Erythroblast (primary cell): ENCODE data around the gene AOPEP.

Experiments used
- GATA1 ChIP-seq: IDR thresholded peaks from 2 replicates; pipeline ENCODE4 v1.6.1; 2011; ENCODE audit warnings: low read depth, mild to moderate bottlenecking, control low read depth, low read length, moderate library complexity
- POLR2A ChIP-seq: IDR thresholded peaks from 2 replicates; pipeline ENCODE4 v1.6.1; 2011; ENCODE audit warnings: mild to moderate bottlenecking, low read length

DNA sequence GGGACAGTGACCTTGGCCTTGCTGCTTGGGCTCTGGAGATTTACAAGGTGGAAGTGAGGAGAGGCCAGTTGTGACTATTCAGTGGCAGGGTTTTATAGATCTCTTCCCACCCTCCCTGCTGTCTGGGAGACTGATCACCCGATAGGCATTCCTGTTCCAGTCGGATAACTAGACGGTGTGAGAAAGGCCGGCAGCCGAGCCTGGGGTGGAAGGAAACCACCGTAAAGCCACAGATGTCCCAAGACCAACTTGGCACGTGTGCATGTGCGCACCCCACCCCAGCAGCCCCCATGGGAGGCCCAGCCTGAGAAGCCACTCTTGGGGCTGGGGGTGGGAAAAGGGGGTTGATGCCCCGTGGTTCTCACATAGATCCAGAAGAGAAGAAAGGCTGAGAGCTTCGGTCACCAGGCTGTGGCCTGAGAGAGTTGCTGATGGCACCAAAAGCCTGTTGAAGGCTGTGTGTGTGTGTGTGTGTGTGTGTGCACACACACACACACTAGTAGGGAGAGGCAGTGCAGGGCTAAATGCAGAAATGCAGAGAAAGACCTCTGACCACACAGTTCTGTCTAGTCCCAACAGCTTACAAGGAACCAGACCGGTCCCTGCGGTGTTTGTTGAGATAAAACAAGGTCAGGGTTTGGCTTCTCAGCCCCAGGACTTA lies 365.2 kb downstream of the AOPEP start:
- no peak for TF ChIP-seq POLR2A
- TF ChIP-seq GATA1, result no peak
